GM21390 (cell line): Measurements from ENCODE around the gene PCSK6.

ENCODE experiments used
- ATAC-seq: cut with Tn5 transposase; IDR thresholded peaks from one replicate; pipeline ENCODE4 v1.9.1; 2021; ENCODE audit not compliant: unreplicated experiment

Gene PCSK6

GRCh38 chr15:101483462-101483861 is 6.0 kb downstream of the PCSK6 start:
- no peak for ATAC-seq

GRCh38 chr15:101482526-101483371 is 6.8 kb downstream of the PCSK6 start:
- no peak for ATAC-seq

- ATAC-seq = no peak
Observed at GRCh38 chr15:101481917-101482525, 7.5 kb downstream of the PCSK6 start.

- no peak for ATAC-seq
Observed at GRCh38 chr15:101481381-101481705, 8.2 kb downstream of the PCSK6 start.

- no peak for ATAC-seq
Observed at GRCh38 chr15:101480613-101481380, 8.7 kb downstream of the PCSK6 start.

GRCh38 chr15:101479851-101480612 is 9.5 kb downstream of the PCSK6 start:
- no peak for ATAC-seq

- no peak for ATAC-seq
Observed at GRCh38 chr15:101479342-101479845, 10.1 kb downstream of the PCSK6 start.

GRCh38 chr15:101478701-101479341 is 10.7 kb downstream of the PCSK6 start:
- no peak for ATAC-seq

- no peak for ATAC-seq
Observed at GRCh38 chr15:101477851-101478362, 11.6 kb downstream of the PCSK6 start.

- no peak for ATAC-seq
Observed at GRCh38 chr15:101476756-101477155, 12.8 kb downstream of the PCSK6 start.

GRCh38 chr15:101474983-101475382 is 14.5 kb downstream of the PCSK6 start:
- ATAC-seq = no peak

GRCh38 chr15:101474233-101474632 is 15.3 kb downstream of the PCSK6 start:
- ATAC-seq = no peak

GRCh38 chr15:101472033-101472432 is 17.5 kb downstream of the PCSK6 start:
- no peak for ATAC-seq

GRCh38 chr15:101470548-101471239 is 18.8 kb downstream of the PCSK6 start:
- ATAC-seq = no peak

- no peak for ATAC-seq
Observed at GRCh38 chr15:101469520-101470288, 19.8 kb downstream of the PCSK6 start.

GRCh38 chr15:101466188-101466587 is 23.3 kb downstream of the PCSK6 start:
- no peak for ATAC-seq

GRCh38 chr15:101464999-101465669 is 24.4 kb downstream of the PCSK6 start:
- ATAC-seq = no peak

GRCh38 chr15:101464256-101464998 is 25.1 kb downstream of the PCSK6 start:
- ATAC-seq = no peak
